Astrocyte (in vitro differentiated cells and primary cell): ENCODE measurements around the gene FLNC.

ENCODE experiments used
- CTCF ChIP-seq: IDR thresholded peaks from 2 replicates; pipeline ENCODE4 v1.5.1; 2011; ENCODE audit warnings: low read depth, mild to moderate bottlenecking, inconsistent platforms, low read length, moderate library complexity; ENCODE audit not compliant: insufficient read depth
- EZH2 ChIP-seq: IDR thresholded peaks from 2 replicates; pipeline ENCODE4 v1.6.1; 2012; ENCODE audit warnings: mild to moderate bottlenecking, low read length, inconsistent platforms; ENCODE audit not compliant: insufficient read depth

- TF ChIP-seq EZH2 (no peak), CTCF (no peak)
Measured at GRCh38 chr7:128841171-128841690, 11.0 kb downstream of the FLNC start.
